ENCODE results near the gene CGB1.
A peak's percentile ranks its signal among the peaks of the same experiment; 100 is the strongest.

CGB1 gene

DNA sequence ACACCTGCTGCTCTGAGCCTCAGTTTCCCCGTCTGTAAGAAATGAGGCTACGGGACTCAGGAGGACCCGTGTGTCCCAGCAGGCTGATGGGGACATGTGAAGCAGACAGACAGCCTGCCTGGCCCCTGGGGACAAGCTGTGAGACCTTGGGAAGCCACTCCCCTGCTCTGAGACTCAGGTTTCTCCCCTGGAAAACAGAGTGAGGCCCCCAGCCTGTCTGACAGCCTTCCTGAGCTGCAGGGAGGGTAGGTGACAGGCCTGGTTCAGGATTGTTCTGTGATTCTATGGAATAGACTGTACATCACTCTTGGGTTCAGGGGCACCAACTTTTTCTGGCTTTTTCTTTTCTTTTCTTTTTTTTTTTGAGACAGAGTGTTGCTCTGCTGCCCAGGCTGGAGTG is 30.9 kb upstream of the CGB1 start:
- no peak overlapping the region for H2AFZ ChIP-seq (ENCODE audit: low read length)
- no peak overlapping the region for H3K9ac ChIP-seq (ENCODE audit: low read length)
- H3K27ac ChIP-seq (ENCODE audit: low read depth, low read length, poor library complexity, severe bottlenecking): no peak overlapping the region
- H3K4me1 ChIP-seq (ENCODE audit: insufficient read depth, low read length, severe bottlenecking): no peaks in the 10 kb centered on the region
- peaks cover 14% of the 10 kb centered on the region for H3K27me3 ChIP-seq (ENCODE audit: insufficient read depth, low read length)
- no peaks in the 10 kb centered on the region for H3K9me2 ChIP-seq (ENCODE audit: low read depth, low read length)
- H4K20me1 ChIP-seq (ENCODE audit: insufficient read depth, low read length): no peaks in the 10 kb centered on the region
- no peaks in the 10 kb centered on the region for H3F3A ChIP-seq (ENCODE audit: insufficient read depth, low read length)
- H3K9me3 ChIP-seq (ENCODE audit: low read length): no peaks in the 10 kb centered on the region
- H3K4me3 ChIP-seq (ENCODE audit: low read depth, low read length, poor library complexity, severe bottlenecking): no peak overlapping the region
- no peaks in the 10 kb centered on the region for H3K79me2 ChIP-seq (ENCODE audit: insufficient read depth, low read length)
- no peak for TF ChIP-seq EZH2 (IDR thresholded peaks at IDR 0.05; ENCODE audit: borderline replicate concordance, low read length)
- TF ChIP-seq, protein P1, sequence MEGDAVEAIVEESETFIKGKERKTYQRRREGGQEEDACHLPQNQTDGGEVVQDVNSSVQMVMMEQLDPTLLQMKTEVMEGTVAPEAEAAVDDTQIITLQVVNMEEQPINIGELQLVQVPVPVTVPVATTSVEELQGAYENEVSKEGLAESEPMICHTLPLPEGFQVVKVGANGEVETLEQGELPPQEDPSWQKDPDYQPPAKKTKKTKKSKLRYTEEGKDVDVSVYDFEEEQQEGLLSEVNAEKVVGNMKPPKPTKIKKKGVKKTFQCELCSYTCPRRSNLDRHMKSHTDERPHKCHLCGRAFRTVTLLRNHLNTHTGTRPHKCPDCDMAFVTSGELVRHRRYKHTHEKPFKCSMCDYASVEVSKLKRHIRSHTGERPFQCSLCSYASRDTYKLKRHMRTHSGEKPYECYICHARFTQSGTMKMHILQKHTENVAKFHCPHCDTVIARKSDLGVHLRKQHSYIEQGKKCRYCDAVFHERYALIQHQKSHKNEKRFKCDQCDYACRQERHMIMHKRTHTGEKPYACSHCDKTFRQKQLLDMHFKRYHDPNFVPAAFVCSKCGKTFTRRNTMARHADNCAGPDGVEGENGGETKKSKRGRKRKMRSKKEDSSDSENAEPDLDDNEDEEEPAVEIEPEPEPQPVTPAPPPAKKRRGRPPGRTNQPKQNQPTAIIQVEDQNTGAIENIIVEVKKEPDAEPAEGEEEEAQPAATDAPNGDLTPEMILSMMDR (IDR thresholded peaks at IDR 0.05; ENCODE audit: low read length): no peak
- no peaks in the 10 kb centered on the region for H3K36me3 ChIP-seq (ENCODE audit: insufficient read depth, low read length)
- H3K4me2 ChIP-seq (ENCODE audit: low read length): no peak overlapping the region

DNA sequence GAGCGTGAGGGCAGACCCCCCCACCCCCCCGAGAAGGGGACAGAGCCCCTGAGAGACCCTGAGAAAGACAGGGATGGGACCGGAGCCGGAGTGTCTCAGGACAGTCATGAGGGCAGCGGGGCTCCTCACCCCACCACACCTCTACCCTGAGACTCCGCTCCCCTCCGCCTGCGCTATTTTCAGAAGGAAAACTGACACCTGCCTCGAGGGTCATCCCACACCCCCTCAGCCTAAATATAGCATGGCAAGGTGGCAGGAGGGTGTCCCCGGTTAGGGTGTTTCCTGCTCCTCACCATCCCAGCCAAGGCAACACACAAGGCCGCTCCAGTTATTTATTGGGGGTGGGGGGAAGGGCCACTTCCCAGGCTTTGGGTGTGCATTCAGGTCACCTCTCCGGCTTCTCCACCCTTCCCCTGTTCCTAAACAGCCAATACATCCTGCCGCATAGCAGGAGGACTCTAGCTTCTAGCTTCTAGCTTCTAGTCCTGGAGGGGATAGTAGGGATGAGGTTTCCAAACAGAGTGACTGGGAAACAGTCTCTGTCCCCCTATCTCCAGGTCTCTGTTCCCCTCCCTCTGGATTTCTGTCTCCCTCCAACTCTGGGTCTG is 29.3 kb upstream of the CGB1 start:
- H3K4me1 ChIP-seq (ENCODE audit: insufficient read depth, low read length, severe bottlenecking): no peaks in the 10 kb centered on the region
- no peak overlapping the region for H2AFZ ChIP-seq (ENCODE audit: low read length)
- H3K9ac ChIP-seq (ENCODE audit: low read length): no peak overlapping the region
- no peak overlapping the region for H3K27ac ChIP-seq (ENCODE audit: low read depth, low read length, poor library complexity, severe bottlenecking)
- no peak overlapping the region for H3K4me3 ChIP-seq (ENCODE audit: low read depth, low read length, poor library complexity, severe bottlenecking)
- H3K4me2 ChIP-seq (ENCODE audit: low read length): no peak overlapping the region
- no peaks in the 10 kb centered on the region for H3K36me3 ChIP-seq (ENCODE audit: insufficient read depth, low read length)
- H3K9me2 ChIP-seq (ENCODE audit: low read depth, low read length): no peaks in the 10 kb centered on the region
- no peak for TF ChIP-seq EZH2 (IDR thresholded peaks at IDR 0.05; ENCODE audit: borderline replicate concordance, low read length)
- TF ChIP-seq, protein P1 (IDR thresholded peaks at IDR 0.05; ENCODE audit: low read length): no peak
- H3K9me3 ChIP-seq (ENCODE audit: low read length): no peaks in the 10 kb centered on the region
- peaks cover 14% of the 10 kb centered on the region for H3K27me3 ChIP-seq (ENCODE audit: insufficient read depth, low read length)
- no peaks in the 10 kb centered on the region for H3F3A ChIP-seq (ENCODE audit: insufficient read depth, low read length)
- no peaks in the 10 kb centered on the region for H4K20me1 ChIP-seq (ENCODE audit: insufficient read depth, low read length)
- H3K79me2 ChIP-seq (ENCODE audit: insufficient read depth, low read length): no peaks in the 10 kb centered on the region

DNA sequence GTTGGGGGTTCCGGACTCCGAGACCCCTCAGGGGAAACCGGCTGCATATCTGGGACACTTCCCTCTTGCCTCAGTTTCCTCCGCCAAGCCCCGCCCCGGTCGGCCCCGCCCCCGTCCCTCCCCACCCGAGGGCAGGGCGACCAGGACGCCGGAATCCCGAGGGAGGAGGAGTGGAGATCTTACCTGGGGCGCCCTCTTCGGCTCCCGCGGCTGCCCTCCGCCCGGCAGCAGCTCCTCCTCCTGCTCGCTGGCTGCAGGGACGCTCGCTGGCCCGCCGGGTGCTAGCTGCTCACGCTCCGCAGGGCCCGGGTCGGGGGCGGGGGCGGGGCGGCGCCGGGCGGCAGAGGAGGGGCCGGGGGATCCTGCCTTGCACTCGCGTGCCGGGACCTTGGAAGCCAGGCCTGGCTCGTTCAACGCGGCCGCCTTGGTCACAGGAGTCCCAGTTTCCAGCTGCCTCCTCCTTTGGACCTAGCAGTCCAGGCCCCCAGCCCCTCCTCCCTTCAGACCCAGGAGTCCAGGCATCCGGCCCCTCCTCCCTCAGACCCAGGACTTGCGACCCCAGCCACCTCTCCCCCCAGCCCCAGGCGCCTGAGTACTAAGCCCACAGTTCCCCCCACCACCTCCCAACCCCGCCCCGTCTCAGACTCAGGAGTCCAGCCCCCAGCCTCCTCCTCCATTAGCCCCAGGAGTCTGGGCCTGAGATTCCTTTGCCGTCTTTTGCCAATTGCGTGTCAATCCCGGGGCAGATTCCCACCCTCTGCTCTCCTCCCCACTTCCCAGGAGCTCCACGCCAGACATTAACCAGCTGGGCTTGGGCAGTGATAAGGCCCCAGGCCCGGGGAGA is 28.3 kb upstream of the CGB1 start, which contains the start of gene NTF4:
NTF4 (minus strand) TSS at position 51 of the 844 bp plus-strand sequence. CDS start 2,821 bp downstream, outside the sequence.
- no peak within 1 kb of the TSS for H3K9ac ChIP-seq (ENCODE audit: low read length)
- peak within 1 kb of the TSS; percentile 16; the same call in 1 of the 2 replicates for H3K4me2 ChIP-seq (ENCODE audit: low read length)

More for the DNA sequence above, 28.3 kb upstream of the CGB1 start, which contains the start of gene NTF4:
- TF ChIP-seq EZH2 (IDR thresholded peaks at IDR 0.05; ENCODE audit: borderline replicate concordance, low read length): no peak
- TF ChIP-seq, protein P1 (IDR thresholded peaks at IDR 0.05; ENCODE audit: low read length): no peak
- Histone ChIP-seq H3K4me1 (ENCODE audit: insufficient read depth, low read length, severe bottlenecking) (no peaks in the 10 kb centered on the region), H3K36me3 (ENCODE audit: insufficient read depth, low read length) (no peaks in the 10 kb centered on the region), H2AFZ (ENCODE audit: low read length) (no peak within 1 kb of the TSS), H4K20me1 (ENCODE audit: insufficient read depth, low read length) (no peaks in the 10 kb centered on the region), H3K79me2 (ENCODE audit: insufficient read depth, low read length) (no peaks in the 10 kb centered on the region), H3K27ac (ENCODE audit: low read depth, low read length, poor library complexity, severe bottlenecking) (no peak within 1 kb of the TSS), H3K4me3 (ENCODE audit: low read depth, low read length, poor library complexity, severe bottlenecking) (peak within 1 kb of the TSS; percentile 5), H3K9me3 (ENCODE audit: low read length) (no peaks in the 10 kb centered on the region), H3K9me2 (ENCODE audit: low read depth, low read length) (no peaks in the 10 kb centered on the region), H3F3A (ENCODE audit: insufficient read depth, low read length) (no peaks in the 10 kb centered on the region), H3K27me3 (ENCODE audit: insufficient read depth, low read length) (peaks cover 14% of the 10 kb centered on the region)

Data from OCI-LY1 (cell line).